ENCODE data around the gene PRKCG.

The PRKCG gene

GRCh38 chr19:53898166-53898565 lies 16.2 kb downstream of the PRKCG start:
- no peak for TF ChIP-seq CTCF (IDR thresholded peaks at IDR 0.05; ENCODE audit: extremely low read depth, insufficient read depth, missing control alignments)
- in situ Hi-C loops (cut with MboI; ENCODE audit: low pct_unique_long_range_greater_than_20kb, low sequenced_read_pairs, unreplicated experiment): no loop called here

GRCh38 chr19:53898636-53899341 lies 16.8 kb downstream of the PRKCG start:
- in situ Hi-C loops (cut with MboI; ENCODE audit: low pct_unique_long_range_greater_than_20kb, low sequenced_read_pairs, unreplicated experiment): no loop called here

More at GRCh38 chr19:53898166-53898565, 16.2 kb downstream of the PRKCG start:
- no peak for DNase-seq (ENCODE audit: low spot score)

GRCh38 chr19:53900191-53900860 lies 18.3 kb downstream of the PRKCG start:
- in situ Hi-C loops (cut with MboI; ENCODE audit: low pct_unique_long_range_greater_than_20kb, low sequenced_read_pairs, unreplicated experiment): no loop called here

More at GRCh38 chr19:53898636-53899341, 16.8 kb downstream of the PRKCG start:
- DNase-seq (ENCODE audit: low spot score): no peak
- no peak for TF ChIP-seq CTCF (IDR thresholded peaks at IDR 0.05; ENCODE audit: extremely low read depth, insufficient read depth, missing control alignments)

GRCh38 chr19:53903055-53903680 lies 21.2 kb downstream of the PRKCG start:
- TF ChIP-seq CTCF (IDR thresholded peaks at IDR 0.05; ENCODE audit: extremely low read depth, insufficient read depth, missing control alignments): no peak
- peak; percentile 64 for DNase-seq (ENCODE audit: low spot score)
- in situ Hi-C loops (cut with MboI; ENCODE audit: low pct_unique_long_range_greater_than_20kb, low sequenced_read_pairs, unreplicated experiment): no loop called here

More at GRCh38 chr19:53900191-53900860, 18.3 kb downstream of the PRKCG start:
- no peak for DNase-seq (ENCODE audit: low spot score)
- no peak for TF ChIP-seq CTCF (IDR thresholded peaks at IDR 0.05; ENCODE audit: extremely low read depth, insufficient read depth, missing control alignments)

- in situ Hi-C loops (cut with MboI; ENCODE audit: low pct_unique_long_range_greater_than_20kb, low sequenced_read_pairs, unreplicated experiment): no loop called here
- TF ChIP-seq CTCF (IDR thresholded peaks at IDR 0.05; ENCODE audit: extremely low read depth, insufficient read depth, missing control alignments): no peak
- DNase-seq (ENCODE audit: low spot score): no peak
These were observed 22.9 kb downstream of the PRKCG start for GRCh38 chr19:53904909-53905308.

- DNase-seq (ENCODE audit: low spot score): no peak
- in situ Hi-C loops (cut with MboI; ENCODE audit: low pct_unique_long_range_greater_than_20kb, low sequenced_read_pairs, unreplicated experiment): no loop called here
- no peak for TF ChIP-seq CTCF (IDR thresholded peaks at IDR 0.05; ENCODE audit: extremely low read depth, insufficient read depth, missing control alignments)
These were observed 23.8 kb downstream of the PRKCG start for GRCh38 chr19:53905787-53906186.
